Mucosa of descending colon (tissue), 3 donors: Measurements from ENCODE around the gene GNAS. TPM values are rescaled to one million over a fixed set of nuclear protein-coding genes. Genes with fewer than 3 reads are reported as not detected.

ENCODE experiments used
- ATAC-seq: fragments of 200-7000 bp; cut with Tn5 transposase; one replicate; pipeline ENCODE4 v1.9.1; 2020; ENCODE audit warnings: mild to moderate bottlenecking, moderate library complexity
- DNase-seq, 3 donors: peaks; one replicate each; pipeline ENCODE4 v3.0.0-alpha.2; 2020
- H3K36me3 ChIP-seq: fragments of 200-600 bp; one replicate; pipeline ENCODE4 v1.8.0; 2021; ENCODE audit warnings: low read depth, mild to moderate bottlenecking
- H3K4me1 ChIP-seq: fragments of 200-600 bp; one replicate; pipeline ENCODE4 v1.8.0; 2021; ENCODE audit warnings: low read depth, mild to moderate bottlenecking
- H3K4me3 ChIP-seq: fragments of 200-600 bp; one replicate; pipeline ENCODE4 v1.8.0; 2021; ENCODE audit warnings: mild to moderate bottlenecking
- H3K9me3 ChIP-seq: fragments of 200-600 bp; one replicate; pipeline ENCODE4 v1.8.0; 2021; ENCODE audit warnings: mild to moderate bottlenecking
- CTCF ChIP-seq: fragments of 200-600 bp; IDR thresholded peaks from one replicate; pipeline ENCODE4 v1.8.0; 2022; ENCODE audit warnings: antibody characterized with exemption, mild to moderate bottlenecking
- intact Hi-C, 2 donors: fragments of 100-400 bp; cut with DNase I in 1 of 2; cut with micrococcal nuclease in 1 of 2; formaldehyde crosslinking; loops; one replicate each; pipeline versions ENCODE4 v1.11.0 to v1.11.1; 2022; cut with DNase I, micrococcal nuclease
- total RNA-seq, 3 donors: library from RNA; stranded (reverse); fragmentation: NEBNext Ultra II Directional in 2 of 3; extraction: Animal tissue kit (Norgen Biotek cat#: 25700) in 2 of 3; gene quantifications; one replicate each; pipeline versions ENCODE4 v1.2.1 to v1.2.4, GENCODE V29; 2021 to 2023
- donor health status: DM: no; HTN: no; CAD: no; lungs with moderate emphysema.
- donor health status: DM: no; HTN: no; CAD: no.
- donor health status: DM: no; HTN: yes; CAD: no.

The GNAS gene
- total RNA-seq, 3 donors from 2014 or later, result 583 to 659 (median 632) TPM

- no peak for DNase-seq
Measured at GRCh38 chr20:58927490-58928061, 75.1 kb downstream of the GNAS start.

GRCh38 chr20:58930496-58930895, 78.0 kb downstream of the GNAS start:
- Histone ChIP-seq H3K4me3 (no peak overlapping the region), H3K36me3 (no peaks in the 10 kb centered on the region), H3K9me3 (no peaks in the 10 kb centered on the region), H3K4me1 (no peaks in the 10 kb centered on the region)
- DNase-seq (no peak), ATAC-seq (no peak)
- intact Hi-C loops, result no loop called here
- TF ChIP-seq CTCF, result no peak

More at GRCh38 chr20:58927490-58928061, 75.1 kb downstream of the GNAS start:
- TF ChIP-seq CTCF, result no peak
- ATAC-seq, result no peak
- Histone ChIP-seq H3K36me3 (no peaks in the 10 kb centered on the region), H3K9me3 (no peaks in the 10 kb centered on the region), H3K4me1 (no peaks in the 10 kb centered on the region), H3K4me3 (no peak overlapping the region)
- intact Hi-C loops, result no loop called here

GRCh38 chr20:58932170-58932569, 79.7 kb downstream of the GNAS start:
- no peak for TF ChIP-seq CTCF
- peaks cover 3% of the 10 kb centered on the region for H3K9me3 ChIP-seq
- no peaks in the 10 kb centered on the region for H3K4me1 ChIP-seq
- no peak overlapping the region for H3K4me3 ChIP-seq
- DNase-seq (no peak), ATAC-seq (no peak)
- intact Hi-C loops, result no loop called here
- H3K36me3 ChIP-seq, result no peaks in the 10 kb centered on the region

GRCh38 chr20:58938078-58938477, 85.6 kb downstream of the GNAS start:
- peaks cover 3% of the 10 kb centered on the region for H3K9me3 ChIP-seq
- TF ChIP-seq CTCF, result no peak
- intact Hi-C loops, result no loop called here
- H3K36me3 ChIP-seq, result no peaks in the 10 kb centered on the region
- ATAC-seq (no peak), DNase-seq (no peak)
- no peaks in the 10 kb centered on the region for H3K4me1 ChIP-seq
- H3K4me3 ChIP-seq, result no peak overlapping the region

DNA sequence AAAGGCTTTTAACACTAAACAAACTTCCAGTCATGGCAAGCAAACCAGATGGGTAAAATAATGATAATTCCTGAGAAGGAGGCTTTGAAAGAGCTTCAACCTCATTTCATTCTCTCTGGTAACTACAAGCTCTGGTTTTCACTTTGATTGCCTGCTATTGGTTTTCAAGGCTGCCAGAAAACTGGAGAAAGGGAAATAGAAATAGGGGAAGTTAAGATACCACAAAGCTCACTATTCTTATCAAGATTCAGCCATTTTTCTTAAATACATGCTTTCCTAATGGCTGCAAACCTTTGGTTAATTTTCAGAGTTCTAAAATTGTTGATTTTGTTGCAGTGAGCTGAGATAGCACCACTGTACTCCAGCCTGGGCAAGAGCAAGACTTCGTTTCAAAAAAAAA, 86.0 kb downstream of the GNAS start:
- Histone ChIP-seq H3K36me3 (no peaks in the 10 kb centered on the region), H3K4me3 (no peak overlapping the region), H3K9me3 (peaks cover 3% of the 10 kb centered on the region), H3K4me1 (no peaks in the 10 kb centered on the region)
- ATAC-seq (no peak), DNase-seq (no peak)
- no peak for TF ChIP-seq CTCF
- intact Hi-C loops, result no loop called here

DNA sequence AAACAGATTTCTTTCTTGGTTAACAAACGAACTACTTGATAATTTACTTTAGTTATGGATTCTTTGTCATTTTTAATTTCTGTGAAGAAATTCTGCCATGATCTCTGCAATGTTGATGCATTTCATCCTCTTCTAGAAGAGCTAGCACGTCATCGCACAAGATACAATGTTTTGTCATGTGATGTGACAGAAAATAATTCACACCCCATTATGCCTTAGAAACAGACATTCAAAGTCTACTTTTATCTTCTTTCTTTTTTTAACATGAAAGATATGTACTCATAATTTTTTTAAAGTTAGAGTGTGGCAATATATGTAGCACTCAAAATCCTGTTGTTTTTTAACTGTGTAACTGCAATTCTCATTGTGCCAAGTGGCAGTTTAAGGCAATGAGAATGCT, 89.0 kb downstream of the GNAS start:
- H3K4me3 ChIP-seq, result no peak overlapping the region
- H3K4me1 ChIP-seq, result no peaks in the 10 kb centered on the region
- H3K9me3 ChIP-seq, result no peaks in the 10 kb centered on the region
- no peaks in the 10 kb centered on the region for H3K36me3 ChIP-seq
- no peak for DNase-seq
- TF ChIP-seq CTCF, result no peak
- ATAC-seq, result no peak
- intact Hi-C loops, result no loop called here
